Myocyte (in vitro differentiated cells): ENCODE results near the gene TUBG1. TPM values are rescaled to one million over a fixed set of nuclear protein-coding genes. Genes with fewer than 3 reads are reported as not detected.
"Not testable (repeated sequence)": the region's sequence is repeated elsewhere in the genome, so short reads cannot be mapped to it uniquely, and the experiment has no call there.

Experiments used
- DNase-seq: peaks from one replicate; pipeline ENCODE4 v3.0.0-alpha.2; 2012; ENCODE audit warnings: low read depth
- total RNA-seq: library from RNA; depleted of rRNA; stranded (reverse); fragments of >200 nt; gene quantifications from 2 replicates; pipeline ENCODE4 v1.2.3, GENCODE V29; 2014

The TUBG1 gene
- total RNA-seq, 1 donor from 2014 or later: 91.1 TPM

GRCh38 chr17:42578282-42578869 is 31.1 kb upstream of the TUBG1 start:
- DNase-seq: peak; percentile 81

- DNase-seq: no peak
These were observed 29.5 kb upstream of the TUBG1 start for GRCh38 chr17:42579794-42580551.

- no peak for DNase-seq
These were observed 27.7 kb upstream of the TUBG1 start for GRCh38 chr17:42581744-42582270.

- DNase-seq: no peak
These were observed 24.6 kb upstream of the TUBG1 start for GRCh38 chr17:42584880-42585279.

GRCh38 chr17:42585353-42585752 is 24.1 kb upstream of the TUBG1 start:
- no peak for DNase-seq

GRCh38 chr17:42586514-42587230 is 22.8 kb upstream of the TUBG1 start:
- DNase-seq: no peak

- DNase-seq: no peak
These were observed 18.6 kb upstream of the TUBG1 start for GRCh38 chr17:42590886-42591285.

GRCh38 chr17:42591411-42591810 is 18.1 kb upstream of the TUBG1 start:
- no peak for DNase-seq

- DNase-seq: no peak
These were observed 13.1 kb upstream of the TUBG1 start for GRCh38 chr17:42596386-42596785.

GRCh38 chr17:42598905-42599304 is 10.6 kb upstream of the TUBG1 start:
- DNase-seq: peak; percentile 29

- DNase-seq: no peak
These were observed 6.2 kb upstream of the TUBG1 start for GRCh38 chr17:42603318-42603717.

- no peak for DNase-seq
These were observed 1.7 kb upstream of the TUBG1 start for GRCh38 chr17:42607769-42608168.

GRCh38 chr17:42608305-42609181 is 940 bp upstream of the TUBG1 start:
- no peak for DNase-seq

- peak; percentile 79 for DNase-seq
These were observed 625 bp downstream of the TUBG1 start for GRCh38 chr17:42609814-42610801.

GRCh38 chr17:42612013-42612412 is 2.5 kb downstream of the TUBG1 start:
- no peak for DNase-seq

GRCh38 chr17:42613699-42614295 is 4.3 kb downstream of the TUBG1 start:
- no peak for DNase-seq

GRCh38 chr17:42617956-42618431 is 8.5 kb downstream of the TUBG1 start:
- DNase-seq: peak; percentile 73

GRCh38 chr17:42618442-42619150 is 9.1 kb downstream of the TUBG1 start:
- DNase-seq: peak; percentile 99

- DNase-seq: not testable (repeated sequence)
These were observed 12.5 kb downstream of the TUBG1 start for GRCh38 chr17:42621987-42622386.
